Retina (tissue), 1 donor: Measurements from ENCODE around the gene RFT1.
"Not testable (repeated sequence)": the region's sequence is repeated elsewhere in the genome, so short reads cannot be mapped to it uniquely, and the experiment has no call there.

Experiments
- DNase-seq: peaks from one replicate; pipeline ENCODE4 v3.0.0-alpha.2; 2016

The RFT1 gene

GRCh38 chr3:53056442-53056841, 73.8 kb downstream of the RFT1 start:
- DNase-seq: no peak

GRCh38 chr3:53054233-53054632, 76.0 kb downstream of the RFT1 start:
- DNase-seq: not testable (repeated sequence)

- DNase-seq: no peak
Measured at GRCh38 chr3:53051929-53052328, 78.3 kb downstream of the RFT1 start.

GRCh38 chr3:53049987-53050386, 80.2 kb downstream of the RFT1 start:
- DNase-seq: no peak

- peak; percentile 89 for DNase-seq
Measured at GRCh38 chr3:53046171-53047170, 83.8 kb downstream of the RFT1 start.

GRCh38 chr3:53045518-53046170, 84.6 kb downstream of the RFT1 start, which contains the start of gene SFMBT1:
SFMBT1 (minus strand) TSS chr3:53046073; CDS start chr3:52969128, 76,945 bp downstream.
- DNase-seq: peak; percentile 84

- DNase-seq: peak; percentile 71
Measured at GRCh38 chr3:53044711-53045517, 85.3 kb downstream of the RFT1 start.

GRCh38 chr3:53044371-53044710, 85.9 kb downstream of the RFT1 start:
- no peak for DNase-seq

GRCh38 chr3:53043738-53044137, 86.5 kb downstream of the RFT1 start:
- DNase-seq: no peak

GRCh38 chr3:53042651-53043050, 87.6 kb downstream of the RFT1 start:
- no peak for DNase-seq

GRCh38 chr3:53040351-53040820, 89.8 kb downstream of the RFT1 start:
- DNase-seq: no peak

GRCh38 chr3:53039376-53039752, 90.9 kb downstream of the RFT1 start:
- DNase-seq: no peak

GRCh38 chr3:53038679-53039375, 91.4 kb downstream of the RFT1 start:
- no peak for DNase-seq
